ENCODE data around the gene SPEG.

SPEG gene

DNA sequence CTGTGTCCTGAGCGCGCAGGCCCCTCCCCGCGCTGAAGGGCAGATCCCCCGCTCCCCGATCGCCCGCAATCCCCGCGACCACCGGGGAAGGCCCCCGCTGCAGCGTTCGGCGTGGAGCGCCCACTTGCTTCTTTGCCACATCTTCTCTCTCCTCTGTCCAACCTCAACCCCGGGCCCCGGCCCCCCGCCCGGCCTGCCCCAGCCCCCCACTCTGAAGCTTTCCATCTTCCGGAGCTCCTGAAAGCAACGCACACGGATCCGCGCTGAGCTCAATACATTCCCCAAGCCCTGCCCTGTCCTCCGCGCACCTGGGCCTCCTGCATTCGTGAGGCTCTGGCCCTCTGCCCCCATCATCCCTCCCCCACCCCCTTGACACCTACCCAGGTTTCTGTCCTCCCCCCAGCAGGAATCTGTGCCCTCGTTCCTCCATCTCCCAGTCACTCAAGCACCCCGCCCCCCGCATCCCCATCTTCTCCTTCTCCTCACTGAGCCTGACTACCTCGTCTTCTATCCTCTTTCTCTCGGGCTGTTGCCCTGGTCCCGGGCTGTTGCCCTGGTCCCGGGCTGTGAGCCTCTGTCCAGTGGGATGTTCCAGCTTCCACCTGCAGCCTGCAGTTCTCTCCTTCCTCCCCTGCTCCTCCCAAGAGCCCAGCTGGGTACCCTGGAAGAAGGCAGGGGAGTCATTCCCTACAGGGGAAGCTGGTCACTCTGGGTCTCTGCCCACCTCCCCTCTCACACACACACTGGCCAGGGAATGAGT lies 7.8 kb downstream of the SPEG start:
- no peak for DNase-seq (ENCODE audit: low read depth)
- TF ChIP-seq CTCF (IDR thresholded peaks at IDR 0.05; ENCODE audit: control insufficient read depth, insufficient read depth, low read depth, low read length, missing control alignments), result no peak
- H3K4me3 ChIP-seq (ENCODE audit: control insufficient read depth, low read depth, low read length), result peak overlapping the region; percentile 61

DNA sequence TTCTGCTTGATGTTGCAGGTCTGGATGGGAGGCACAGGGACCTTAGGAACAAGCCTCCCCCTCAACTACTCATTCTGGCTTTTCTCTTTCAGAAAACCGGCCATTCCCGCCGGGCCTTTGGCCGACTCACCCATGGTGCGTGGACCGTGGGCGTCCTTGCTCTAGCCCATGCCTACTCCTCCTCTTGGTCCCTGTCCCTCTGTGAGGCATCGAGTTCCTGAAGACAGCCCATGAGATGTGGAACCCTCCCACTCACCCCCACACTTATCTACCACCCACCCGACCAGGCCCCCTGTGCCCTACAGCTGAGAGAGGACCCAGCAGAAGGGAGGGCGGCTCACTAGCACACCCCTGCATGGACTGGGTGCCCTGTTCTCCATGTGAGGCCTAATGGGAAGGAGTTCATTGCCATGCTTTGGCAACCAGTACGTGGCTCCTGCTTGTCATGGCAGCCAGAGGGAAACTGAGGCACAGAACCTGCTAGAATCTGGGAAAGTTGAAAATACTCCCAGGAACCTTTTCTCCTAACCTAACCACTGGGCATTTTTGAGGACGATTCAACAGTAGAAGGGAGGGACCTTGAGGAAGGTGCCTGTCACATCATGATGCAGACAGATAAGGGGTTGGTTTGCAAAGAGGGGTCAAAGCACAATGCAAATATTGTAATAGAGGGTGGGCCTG lies 8.5 kb downstream of the SPEG start:
- peak overlapping the region; percentile 61 for H3K4me3 ChIP-seq (ENCODE audit: control insufficient read depth, low read depth, low read length)
- TF ChIP-seq CTCF (IDR thresholded peaks at IDR 0.05; ENCODE audit: control insufficient read depth, insufficient read depth, low read depth, low read length, missing control alignments), result no peak
- DNase-seq (ENCODE audit: low read depth), result no peak

DNA sequence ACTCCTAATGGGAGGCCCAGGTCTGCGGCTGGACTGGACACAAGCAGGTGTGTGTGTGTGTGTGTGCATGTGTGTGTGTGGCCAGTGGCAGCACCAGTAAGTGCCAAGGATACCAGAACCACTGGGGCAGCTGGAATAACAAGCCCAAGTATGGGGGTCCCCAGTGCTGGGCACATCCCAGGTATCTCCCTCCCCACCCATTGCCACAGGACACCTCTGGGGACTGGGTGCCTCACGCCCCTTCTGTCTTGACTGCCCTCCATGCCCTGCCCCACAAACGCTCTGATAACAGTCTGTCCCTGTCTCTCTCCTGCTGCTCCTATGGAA lies 9.0 kb downstream of the SPEG start:
- no peak overlapping the region for H3K4me3 ChIP-seq (ENCODE audit: control insufficient read depth, low read depth, low read length)
- DNase-seq (ENCODE audit: low read depth), result no peak
- no peak for TF ChIP-seq CTCF (IDR thresholded peaks at IDR 0.05; ENCODE audit: control insufficient read depth, insufficient read depth, low read depth, low read length, missing control alignments)

- no peak for TF ChIP-seq CTCF (IDR thresholded peaks at IDR 0.05; ENCODE audit: control insufficient read depth, insufficient read depth, low read depth, low read length, missing control alignments)
- no peak for DNase-seq (ENCODE audit: low read depth)
These were observed 10.0 kb downstream of the SPEG start for GRCh38 chr2:219444566-219445091.

DNA sequence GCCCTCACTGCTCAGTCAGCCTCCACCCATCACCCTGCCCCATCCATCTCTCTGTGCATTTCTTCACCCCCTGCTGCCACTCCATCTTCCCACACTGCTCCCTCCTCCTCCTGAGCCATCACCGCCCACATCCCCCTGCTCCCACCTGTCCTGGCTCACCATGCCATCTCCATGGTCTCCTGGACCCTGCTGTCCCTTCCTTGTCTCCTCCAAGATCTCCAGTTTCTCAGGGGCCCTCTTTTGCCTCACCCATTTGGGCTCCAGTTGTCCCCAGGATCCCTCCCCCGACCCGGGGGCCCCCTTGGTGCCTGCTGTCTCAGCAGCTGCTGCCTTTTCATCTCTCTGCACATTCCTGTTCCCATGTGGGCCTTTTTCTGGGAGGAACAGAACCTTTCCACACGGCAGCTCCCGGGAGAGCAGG lies 10.6 kb downstream of the SPEG start:
- no peak for DNase-seq (ENCODE audit: low read depth)
- no peak overlapping the region for H3K4me3 ChIP-seq (ENCODE audit: control insufficient read depth, low read depth, low read length)
- TF ChIP-seq CTCF (IDR thresholded peaks at IDR 0.05; ENCODE audit: control insufficient read depth, insufficient read depth, low read depth, low read length, missing control alignments), result no peak

More at GRCh38 chr2:219444566-219445091, 10.0 kb downstream of the SPEG start:
- H3K4me3 ChIP-seq (ENCODE audit: control insufficient read depth, low read depth, low read length), result no peak overlapping the region

DNA sequence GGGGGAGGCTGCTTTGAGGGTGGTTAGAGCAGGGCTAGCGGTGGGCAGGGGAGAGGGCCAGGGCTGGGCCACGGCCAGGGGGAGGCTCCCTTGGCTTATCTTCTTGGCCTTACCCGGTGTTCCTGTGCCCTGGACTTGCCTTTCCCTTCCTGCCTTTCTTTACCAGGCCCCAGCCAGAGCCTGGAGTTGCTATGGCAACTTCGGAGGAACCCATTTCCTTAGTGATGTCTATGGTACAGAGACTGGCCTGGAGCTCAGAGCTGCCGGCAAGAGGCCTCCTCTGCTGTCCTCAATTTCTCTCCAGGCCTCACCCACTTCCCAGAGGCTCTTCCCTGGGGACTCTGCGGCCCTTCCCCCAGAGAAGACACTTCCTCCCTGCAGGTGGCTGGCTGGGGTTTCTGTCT lies 11.5 kb downstream of the SPEG start:
- TF ChIP-seq CTCF (IDR thresholded peaks at IDR 0.05; ENCODE audit: control insufficient read depth, insufficient read depth, low read depth, low read length, missing control alignments), result no peak
- H3K4me3 ChIP-seq (ENCODE audit: control insufficient read depth, low read depth, low read length), result no peak overlapping the region
- no peak for DNase-seq (ENCODE audit: low read depth)

Measured in AG09309 (cell line).